HepG2 (cell line): ENCODE data around the gene STK4. TPM values are rescaled to one million over a fixed set of nuclear protein-coding genes. Genes with fewer than 3 reads are reported as not detected.

Experiments used
- CENPT ChIP-seq: sonication (generic); formaldehyde crosslinking; IDR thresholded peaks from 2 replicates; pipeline ENCODE4 v1.8.0; 2022; ENCODE audit warnings: low read depth, mild to moderate bottlenecking, moderate library complexity, missing genetic modification reagents
- CSRNP1 ChIP-seq: sonication (generic); formaldehyde crosslinking; IDR thresholded peaks from 2 replicates; pipeline ENCODE4 v1.8.1; 2023; ENCODE audit warnings: mild to moderate bottlenecking, missing genetic modification reagents
- HNF4G ChIP-seq, 2 experiments: sonication (generic) in 1 of 2; formaldehyde crosslinking in 1 of 2; IDR thresholded peaks; 2 replicates each; pipeline versions ENCODE4 v1.4.0 to v1.6.1; 2011 to 2020; ENCODE audit warnings: borderline replicate concordance in 2 of 2, low read depth in 2 of 2, mild to moderate bottlenecking in 2 of 2, low read length in 1 of 2, missing genetic modification reagents in 1 of 2, moderate library complexity in 1 of 2
- MTA1 ChIP-seq: sonication (generic); formaldehyde crosslinking; IDR thresholded peaks from 2 replicates; pipeline ENCODE4 v1.4.0; 2020; ENCODE audit warnings: missing genetic modification reagents, mild to moderate bottlenecking, borderline replicate concordance
- MXI1 ChIP-seq: IDR thresholded peaks from 3 replicates; pipeline ENCODE4 v1.6.1; 2012; ENCODE audit warnings: low read depth, low read length, inconsistent platforms, borderline replicate concordance
- RFX5 ChIP-seq: IDR thresholded peaks from 2 replicates; pipeline ENCODE4 v1.6.1; 2011; ENCODE audit warnings: low read depth, low read length, improper control_type of control experiment
- TFAP4 ChIP-seq: sonication (generic); IDR thresholded peaks from 2 replicates; pipeline ENCODE4 v1.6.1; 2016; ENCODE audit warnings: low read depth, borderline replicate concordance
- THRA ChIP-seq: sonication (generic); formaldehyde crosslinking; IDR thresholded peaks from 2 replicates; pipeline ENCODE4 v1.4.0; 2020; ENCODE audit warnings: missing genetic modification reagents, borderline replicate concordance
- ZBTB46 ChIP-seq: sonication (generic); formaldehyde crosslinking; IDR thresholded peaks from 2 replicates; pipeline ENCODE4 v1.4.0; 2020; ENCODE audit warnings: mild to moderate bottlenecking, missing genetic modification reagents, borderline replicate concordance
- ZNF432 ChIP-seq: sonication (generic); formaldehyde crosslinking; IDR thresholded peaks from 2 replicates; pipeline ENCODE4 v1.5.0; 2020; ENCODE audit warnings: missing genetic modification reagents, mild to moderate bottlenecking, borderline replicate concordance
- polyA plus RNA-seq, 8 experiments: library from polyadenylated mRNA; depleted of rRNA in 3 of 8; stranded (reverse) in 7 of 8; unstranded in 1 of 8; fragments of >200 nt; fragmentation: Illumina TruSeq in 4 of 8; extraction: Trizol in 4 of 8; gene quantifications; 2 replicates each; pipeline versions ENCODE4 v1.2.1 to v1.2.3, GENCODE V29; 2011 to 2016; ENCODE audit warnings: low read depth in 4 of 8, missing spikeins in 1 of 8, mixed read lengths in 1 of 8; ENCODE audit not compliant: insufficient read depth in 1 of 8
- total RNA-seq, 5 experiments: library from RNA; depleted of rRNA; stranded (reverse); fragments of >200 nt; fragmentation: Illumina TruSeq; extraction: Trizol; gene quantifications; 2 replicates each; pipeline ENCODE4 v1.2.3, GENCODE V29; 2016; ENCODE audit warnings: low read depth in 1 of 5
- TF ChIP-seq, protein P1 (sequence below): sonication (generic); formaldehyde crosslinking; IDR thresholded peaks from 2 replicates; pipeline ENCODE4 v1.8.0; 2022; ENCODE audit warnings: mild to moderate bottlenecking, missing genetic modification reagents
- TF ChIP-seq, protein P2 (sequence below): sonication (generic); formaldehyde crosslinking; IDR thresholded peaks from 2 replicates; pipeline ENCODE4 v1.4.0; 2020; ENCODE audit warnings: mild to moderate bottlenecking, missing genetic modification reagents

The STK4 gene
- total and polyA plus RNA-seq, 2 of the 13 experiments (the other 11 are each of a cell fraction or from before 2014, with no cell fraction given), result 25.6 to 38.3 TPM

DNA sequence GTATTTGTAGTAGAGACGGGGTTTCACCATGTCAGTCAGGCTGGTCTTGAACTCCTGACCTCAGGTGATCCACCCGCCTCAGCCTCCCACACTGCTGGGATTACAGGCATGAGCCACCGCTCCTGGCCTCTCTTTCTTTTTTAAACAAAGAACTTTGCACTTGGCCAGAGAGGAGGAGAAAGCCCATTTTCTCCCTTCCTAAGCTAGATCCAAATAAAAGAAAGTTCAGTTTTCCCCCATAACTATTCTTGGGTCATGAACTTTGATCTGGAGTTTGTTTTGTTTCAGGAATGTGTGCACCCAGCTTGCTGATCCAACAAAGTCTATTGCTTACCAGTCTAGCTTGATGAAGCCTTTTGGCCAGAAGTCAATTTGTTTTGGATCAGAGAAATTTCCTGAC, 111.2 kb downstream of the STK4 start (continued):
- TF ChIP-seq, protein P1, sequence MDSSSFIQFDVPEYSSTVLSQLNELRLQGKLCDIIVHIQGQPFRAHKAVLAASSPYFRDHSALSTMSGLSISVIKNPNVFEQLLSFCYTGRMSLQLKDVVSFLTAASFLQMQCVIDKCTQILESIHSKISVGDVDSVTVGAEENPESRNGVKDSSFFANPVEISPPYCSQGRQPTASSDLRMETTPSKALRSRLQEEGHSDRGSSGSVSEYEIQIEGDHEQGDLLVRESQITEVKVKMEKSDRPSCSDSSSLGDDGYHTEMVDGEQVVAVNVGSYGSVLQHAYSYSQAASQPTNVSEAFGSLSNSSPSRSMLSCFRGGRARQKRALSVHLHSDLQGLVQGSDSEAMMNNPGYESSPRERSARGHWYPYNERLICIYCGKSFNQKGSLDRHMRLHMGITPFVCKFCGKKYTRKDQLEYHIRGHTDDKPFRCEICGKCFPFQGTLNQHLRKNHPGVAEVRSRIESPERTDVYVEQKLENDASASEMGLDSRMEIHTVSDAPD (CRISPR knock-in tag), result no peak
- TF ChIP-seq THRA (peak; percentile 29; the same call in 1 of the 2 replicates), ZBTB46 (CRISPR knock-in tag) (0 out of 2 replicates have a peak, but pooled peaks have one; percentile 57), MXI1 (no peak), MTA1 (CRISPR knock-in tag) (peak; percentile 73; the same call in 1 of the 2 replicates), ZNF432 (CRISPR knock-in tag) (no peak), HNF4G (IDR thresholded peaks at IDR 0.05; ENCODE audit: borderline replicate concordance, low read depth, low read length) (peak; percentile 72), HNF4G (CRISPR knock-in tag; IDR thresholded peaks at IDR 0.05; ENCODE audit: borderline replicate concordance, low read depth) (peak; percentile 41; the same call in 1 of the 2 replicates), TFAP4 (no peak), RFX5 (no peak), CENPT (CRISPR knock-in tag) (no peak), CSRNP1 (CRISPR knock-in tag) (no peak)
- TF ChIP-seq, protein P2, sequence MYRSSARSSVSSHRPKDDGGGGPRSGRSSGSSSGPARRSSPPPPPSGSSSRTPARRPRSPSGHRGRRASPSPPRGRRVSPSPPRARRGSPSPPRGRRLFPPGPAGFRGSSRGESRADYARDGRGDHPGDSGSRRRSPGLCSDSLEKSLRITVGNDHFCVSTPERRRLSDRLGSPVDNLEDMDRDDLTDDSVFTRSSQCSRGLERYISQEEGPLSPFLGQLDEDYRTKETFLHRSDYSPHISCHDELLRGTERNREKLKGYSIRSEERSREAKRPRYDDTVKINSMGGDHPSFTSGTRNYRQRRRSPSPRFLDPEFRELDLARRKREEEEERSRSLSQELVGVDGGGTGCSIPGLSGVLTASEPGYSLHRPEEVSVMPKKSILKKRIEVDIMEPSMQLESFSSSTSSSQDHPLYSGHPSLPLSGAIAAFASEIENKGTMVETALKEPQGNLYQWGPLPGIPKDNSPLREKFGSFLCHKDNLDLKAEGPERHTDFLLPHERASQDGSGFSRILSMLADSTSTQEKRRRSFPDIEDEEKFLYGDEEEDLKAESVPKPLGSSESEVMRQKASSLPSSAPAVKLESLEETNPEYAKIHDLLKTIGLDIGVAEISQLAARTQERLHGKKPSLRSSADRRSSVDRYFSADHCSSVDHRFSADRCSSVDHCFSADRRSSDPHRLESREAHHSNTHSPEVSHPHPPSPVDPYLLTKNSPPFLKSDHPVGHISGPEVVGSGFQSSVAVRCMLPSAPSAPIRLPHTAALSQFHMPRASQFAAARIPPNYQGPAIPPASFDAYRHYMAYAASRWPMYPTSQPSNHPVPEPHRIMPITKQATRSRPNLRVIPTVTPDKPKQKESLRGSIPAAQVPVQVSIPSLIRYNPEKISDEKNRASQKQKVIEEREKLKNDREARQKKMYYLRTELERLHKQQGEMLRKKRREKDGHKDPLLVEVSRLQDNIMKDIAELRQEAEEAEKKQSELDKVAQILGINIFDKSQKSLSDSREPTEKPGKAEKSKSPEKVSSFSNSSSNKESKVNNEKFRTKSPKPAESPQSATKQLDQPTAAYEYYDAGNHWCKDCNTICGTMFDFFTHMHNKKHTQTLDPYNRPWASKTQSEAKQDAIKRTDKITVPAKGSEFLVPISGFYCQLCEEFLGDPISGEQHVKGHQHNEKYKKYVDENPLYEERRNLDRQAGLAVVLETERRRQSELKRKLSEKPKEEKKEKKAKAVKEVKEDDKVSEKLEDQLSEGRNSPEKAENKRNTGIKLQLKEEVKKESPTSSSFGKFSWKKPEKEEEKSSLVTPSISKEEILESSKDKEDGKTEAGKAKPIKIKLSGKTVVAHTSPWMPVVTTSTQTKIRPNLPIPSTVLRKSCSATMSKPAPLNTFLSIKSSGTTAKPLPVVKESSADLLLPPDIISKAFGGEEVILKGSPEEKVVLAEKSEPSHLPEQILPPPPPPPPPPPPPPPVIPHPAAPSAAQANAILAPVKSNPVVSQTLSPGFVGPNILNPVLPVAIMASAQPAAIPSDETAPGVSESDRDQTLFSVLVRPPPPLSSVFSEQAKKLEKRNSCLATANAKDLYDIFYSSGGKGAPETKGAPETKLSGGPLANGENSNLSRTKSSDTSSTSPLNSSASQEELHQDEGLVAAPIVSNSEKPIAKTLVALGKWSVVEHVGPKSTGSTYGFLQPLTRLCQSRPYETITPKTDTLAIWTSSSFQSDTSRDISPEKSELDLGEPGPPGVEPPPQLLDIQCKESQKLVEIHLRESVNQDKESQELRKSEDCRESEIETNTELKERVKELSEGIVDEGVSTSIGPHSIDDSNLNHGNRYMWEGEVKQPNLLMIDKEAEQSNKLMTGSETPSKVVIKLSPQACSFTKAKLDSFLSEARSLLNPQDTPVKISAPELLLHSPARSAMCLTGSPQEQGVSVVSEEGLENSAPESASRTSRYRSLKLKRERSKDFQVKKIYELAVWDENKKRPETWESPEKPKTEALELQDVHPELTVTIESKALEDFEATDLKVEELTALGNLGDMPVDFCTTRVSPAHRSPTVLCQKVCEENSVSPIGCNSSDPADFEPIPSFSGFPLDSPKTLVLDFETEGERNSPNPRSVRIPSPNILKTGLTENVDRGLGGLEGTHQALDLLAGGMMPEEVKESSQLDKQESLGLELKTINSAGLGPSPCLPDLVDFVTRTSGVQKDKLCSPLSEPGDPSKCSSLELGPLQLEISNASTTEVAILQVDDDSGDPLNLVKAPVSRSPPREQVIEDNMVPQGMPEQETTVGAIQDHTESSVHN (CRISPR knock-in tag), result no peak
